ENCODE data around the gene ABCC1.

The ABCC1 gene

GRCh38 chr16:16112450-16113053 is 163.1 kb downstream of the ABCC1 start:
- Histone ChIP-seq H3K9me2 (replicated peaks; ENCODE audit: insufficient read depth, low read length) (no peaks in the 10 kb centered on the region), H3K4me2 (ENCODE audit: low read depth, low read length, poor library complexity, severe bottlenecking) (no peak overlapping the region), H3K79me2 (ENCODE audit: insufficient read depth, low read length) (no peaks in the 10 kb centered on the region), H3K4me3 (ENCODE audit: insufficient read depth, low read length, poor library complexity, severe bottlenecking) (no peak overlapping the region), H4K20me1 (ENCODE audit: low read depth, low read length) (no peaks in the 10 kb centered on the region), H2AFZ (ENCODE audit: low read depth, low read length, severe bottlenecking) (no peak overlapping the region), H3F3A (ENCODE audit: insufficient read depth) (no peaks in the 10 kb centered on the region), H3K9me3 (ENCODE audit: insufficient read depth, low read length) (no peaks in the 10 kb centered on the region), H3K27ac (ENCODE audit: low read depth, low read length) (no peak overlapping the region), H3K9ac (ENCODE audit: low read length) (no peak overlapping the region), H3K36me3 (ENCODE audit: low read length) (peaks cover 20% of the 10 kb centered on the region; the same call in 1 of the 2 replicates), H3K27me3 (ENCODE audit: low read length) (no peaks in the 10 kb centered on the region)
- TF ChIP-seq CTCF (IDR thresholded peaks at IDR 0.05; ENCODE audit: insufficient read depth, low read length, poor library complexity, severe bottlenecking) (no peak), EZH2phosphoT487 (conservative IDR thresholded peaks at IDR 0.05; ENCODE audit: low read length) (no peak)

- no peaks in the 10 kb centered on the region for H3K79me2 ChIP-seq (ENCODE audit: insufficient read depth, low read length)
- H3K9ac ChIP-seq (ENCODE audit: low read length) = no peak overlapping the region
- H3K9me3 ChIP-seq (ENCODE audit: insufficient read depth, low read length) = no peaks in the 10 kb centered on the region
- no peak overlapping the region for H3K4me3 ChIP-seq (ENCODE audit: insufficient read depth, low read length, poor library complexity, severe bottlenecking)
- H3K36me3 ChIP-seq (ENCODE audit: low read length) = peaks cover 20% of the 10 kb centered on the region; the same call in 1 of the 2 replicates
- H2AFZ ChIP-seq (ENCODE audit: low read depth, low read length, severe bottlenecking) = no peak overlapping the region
- H3F3A ChIP-seq (ENCODE audit: insufficient read depth) = no peaks in the 10 kb centered on the region
- H3K27me3 ChIP-seq (ENCODE audit: low read length) = no peaks in the 10 kb centered on the region
- H4K20me1 ChIP-seq (ENCODE audit: low read depth, low read length) = no peaks in the 10 kb centered on the region
- no peak overlapping the region for H3K4me2 ChIP-seq (ENCODE audit: low read depth, low read length, poor library complexity, severe bottlenecking)
- H3K9me2 ChIP-seq (replicated peaks; ENCODE audit: insufficient read depth, low read length) = no peaks in the 10 kb centered on the region
- no peak overlapping the region for H3K27ac ChIP-seq (ENCODE audit: low read depth, low read length)
- TF ChIP-seq CTCF (IDR thresholded peaks at IDR 0.05; ENCODE audit: insufficient read depth, low read length, poor library complexity, severe bottlenecking) (no peak), EZH2phosphoT487 (conservative IDR thresholded peaks at IDR 0.05; ENCODE audit: low read length) (no peak)
These were observed 163.7 kb downstream of the ABCC1 start for GRCh38 chr16:16113076-16113475.

- no peaks in the 10 kb centered on the region for H3K9me3 ChIP-seq (ENCODE audit: insufficient read depth, low read length)
- no peaks in the 10 kb centered on the region for H3K79me2 ChIP-seq (ENCODE audit: insufficient read depth, low read length)
- H3K4me3 ChIP-seq (ENCODE audit: insufficient read depth, low read length, poor library complexity, severe bottlenecking) = no peak overlapping the region
- no peaks in the 10 kb centered on the region for H4K20me1 ChIP-seq (ENCODE audit: low read depth, low read length)
- no peak overlapping the region for H3K4me2 ChIP-seq (ENCODE audit: low read depth, low read length, poor library complexity, severe bottlenecking)
- peaks cover 22% of the 10 kb centered on the region; the same call in 1 of the 2 replicates for H3K36me3 ChIP-seq (ENCODE audit: low read length)
- no peak overlapping the region for H3K27ac ChIP-seq (ENCODE audit: low read depth, low read length)
- TF ChIP-seq CTCF (IDR thresholded peaks at IDR 0.05; ENCODE audit: insufficient read depth, low read length, poor library complexity, severe bottlenecking) = no peak
- no peak for TF ChIP-seq EZH2phosphoT487 (conservative IDR thresholded peaks at IDR 0.05; ENCODE audit: low read length)
- no peaks in the 10 kb centered on the region for H3K9me2 ChIP-seq (replicated peaks; ENCODE audit: insufficient read depth, low read length)
- no peaks in the 10 kb centered on the region for H3K27me3 ChIP-seq (ENCODE audit: low read length)
- no peak overlapping the region for H3K9ac ChIP-seq (ENCODE audit: low read length)
- H3F3A ChIP-seq (ENCODE audit: insufficient read depth) = no peaks in the 10 kb centered on the region
- no peak overlapping the region for H2AFZ ChIP-seq (ENCODE audit: low read depth, low read length, severe bottlenecking)
These were observed 167.4 kb downstream of the ABCC1 start for GRCh38 chr16:16116841-16117240.

All from SU-DHL-6 (cell line).